HEK293 (cell line): ENCODE results near the gene SOX13.

Experiments
- CTCF ChIA-PET: fragments of 350-600 bp; formaldehyde crosslinking; extraction: SDS; loops from one replicate; lab custom pipeline; 2021; ENCODE audit warnings: antibody characterized with exemption; lab: Yijun Ruan, JAX
- POLR2A ChIA-PET: fragments of 300-600 bp; formaldehyde crosslinking; extraction: SDS; loops from one replicate; lab custom pipeline; 2020; ENCODE audit warnings: antibody characterized with exemption, inconsistent platforms; lab: Yijun Ruan, JAX
- H3K27ac ChIP-seq: fragments of 200-500 bp; sonication (Bioruptor generic); 2 replicates; pipeline ENCODE4 v1.5.1; 2014; ENCODE audit warnings: low read depth, low read length, control low read depth, inconsistent platforms; ENCODE audit errors: extremely low read depth
- H3K36me3 ChIP-seq, 2 experiments: fragments of 200-500 bp in 1 of 2; sonication (Bioruptor generic) in 1 of 2; 1 replicate in 1 of 2; 2 replicates in 1 of 2; pipeline ENCODE4 v1.5.1; 2014 to 2017; ENCODE audit warnings: inconsistent platforms in 2 of 2, low read length in 2 of 2; ENCODE audit not compliant: control insufficient read depth in 2 of 2, insufficient read depth in 1 of 2
- H3K4me1 ChIP-seq: fragments of 200-500 bp; sonication (Bioruptor generic); 2 replicates; pipeline ENCODE4 v1.5.1; 2014; ENCODE audit warnings: mild to moderate bottlenecking, low read length, inconsistent platforms; ENCODE audit not compliant: control insufficient read depth, insufficient read depth
- H3K4me3 ChIP-seq: 2 replicates; pipeline ENCODE4 v1.5.1; 2011; ENCODE audit warnings: low read depth, mild to moderate bottlenecking, control low read depth, low read length, moderate library complexity
- H3K9me3 ChIP-seq: fragments of 200-500 bp; sonication (Bioruptor generic); 2 replicates; pipeline ENCODE4 v1.5.1; 2014; ENCODE audit warnings: low read depth, low read length, inconsistent platforms; ENCODE audit not compliant: control insufficient read depth, insufficient read depth
- HOXA7 ChIP-seq: sonication (generic); formaldehyde crosslinking; IDR thresholded peaks from 2 replicates; pipeline ENCODE4 v1.8.1; 2022; ENCODE audit warnings: missing genetic modification reagents, borderline replicate concordance
- KLF8 ChIP-seq: fragments of 450-650 bp; formaldehyde crosslinking; IDR thresholded peaks from 2 replicates; pipeline ENCODE4 v1.5.1; 2016; ENCODE audit warnings: missing biosample characterization, missing genetic modification characterization
- MYNN ChIP-seq: fragments of 450-650 bp; formaldehyde crosslinking; IDR thresholded peaks from 2 replicates; pipeline ENCODE4 v1.5.1; 2016; ENCODE audit warnings: missing biosample characterization, missing genetic modification characterization, borderline replicate concordance
- OVOL3 ChIP-seq: fragments of 450-650 bp; formaldehyde crosslinking; IDR thresholded peaks from 2 replicates; pipeline ENCODE4 v1.5.1; 2016; ENCODE audit warnings: missing biosample characterization, missing genetic modification characterization
- SCRT1 ChIP-seq: fragments of 450-650 bp; formaldehyde crosslinking; IDR thresholded peaks from 2 replicates; pipeline ENCODE4 v1.5.1; 2016; ENCODE audit warnings: missing biosample characterization, missing genetic modification characterization, borderline replicate concordance
- TRIM28 ChIP-seq: IDR thresholded peaks from 2 replicates; pipeline ENCODE4 v1.6.1; 2011; ENCODE audit warnings: low read length, control low read depth, borderline replicate concordance
- ZEB2 ChIP-seq: fragments of 450-650 bp; formaldehyde crosslinking; IDR thresholded peaks from 2 replicates; pipeline ENCODE4 v1.5.1; 2016; ENCODE audit warnings: missing biosample characterization, missing genetic modification characterization
- ZNF202 ChIP-seq: fragments of 450-650 bp; formaldehyde crosslinking; IDR thresholded peaks from 2 replicates; pipeline ENCODE4 v1.5.1; 2016; ENCODE audit warnings: missing biosample characterization, missing genetic modification characterization, borderline replicate concordance
- ZNF335 ChIP-seq: fragments of 450-650 bp; formaldehyde crosslinking; conservative IDR thresholded peaks from 2 replicates; pipeline ENCODE4 v1.5.1; 2016; ENCODE audit warnings: missing biosample characterization, missing genetic modification characterization
- ZNF433 ChIP-seq: fragments of 450-650 bp; formaldehyde crosslinking; IDR thresholded peaks from 2 replicates; pipeline ENCODE4 v1.5.1; 2016; ENCODE audit warnings: missing biosample characterization, missing genetic modification characterization, low read depth
- ZNF473 ChIP-seq: fragments of 450-650 bp; formaldehyde crosslinking; IDR thresholded peaks from 2 replicates; pipeline ENCODE4 v1.5.1; 2017; ENCODE audit warnings: missing biosample characterization, missing genetic modification characterization
- ZNF555 ChIP-seq: fragments of 450-650 bp; formaldehyde crosslinking; conservative IDR thresholded peaks from 2 replicates; pipeline ENCODE4 v1.5.1; 2017; ENCODE audit warnings: missing biosample characterization, mild to moderate bottlenecking, missing genetic modification characterization, inconsistent platforms
- TF ChIP-seq, protein P1 (sequence below): fragments of 450-650 bp; formaldehyde crosslinking; IDR thresholded peaks from 2 replicates; pipeline ENCODE4 v1.5.1; 2016; ENCODE audit warnings: missing biosample characterization, missing genetic modification characterization
- TF ChIP-seq, protein P2 (sequence below): fragments of 450-650 bp; formaldehyde crosslinking; IDR thresholded peaks from 2 replicates; pipeline ENCODE4 v1.5.1; 2016; ENCODE audit warnings: missing biosample characterization, missing genetic modification characterization, borderline replicate concordance
- TF ChIP-seq, protein P3 (sequence below): fragments of 450-650 bp; formaldehyde crosslinking; IDR thresholded peaks from 2 replicates; pipeline ENCODE4 v1.5.1; 2016; ENCODE audit warnings: missing biosample characterization, missing genetic modification characterization
- TF ChIP-seq, protein P4 (sequence below): fragments of 450-650 bp; formaldehyde crosslinking; IDR thresholded peaks from 2 replicates; pipeline ENCODE4 v1.5.1; 2016; ENCODE audit warnings: missing biosample characterization, missing genetic modification characterization, low read depth
- TF ChIP-seq, protein P5 (sequence below): fragments of 450-650 bp; formaldehyde crosslinking; conservative IDR thresholded peaks from 2 replicates; pipeline ENCODE4 v1.5.1; 2016; ENCODE audit warnings: low read depth, missing biosample characterization, missing genetic modification characterization
- TF ChIP-seq, protein P6 (sequence below): fragments of 450-650 bp; formaldehyde crosslinking; IDR thresholded peaks from 2 replicates; pipeline ENCODE4 v1.5.1; 2016; ENCODE audit warnings: missing biosample characterization, missing genetic modification characterization
- TF ChIP-seq, protein P7 (sequence below): fragments of 450-650 bp; IDR thresholded peaks from 2 replicates; pipeline ENCODE4 v1.5.1; 2018; ENCODE audit warnings: missing biosample characterization, mild to moderate bottlenecking, missing genetic modification characterization

The SOX13 gene

DNA sequence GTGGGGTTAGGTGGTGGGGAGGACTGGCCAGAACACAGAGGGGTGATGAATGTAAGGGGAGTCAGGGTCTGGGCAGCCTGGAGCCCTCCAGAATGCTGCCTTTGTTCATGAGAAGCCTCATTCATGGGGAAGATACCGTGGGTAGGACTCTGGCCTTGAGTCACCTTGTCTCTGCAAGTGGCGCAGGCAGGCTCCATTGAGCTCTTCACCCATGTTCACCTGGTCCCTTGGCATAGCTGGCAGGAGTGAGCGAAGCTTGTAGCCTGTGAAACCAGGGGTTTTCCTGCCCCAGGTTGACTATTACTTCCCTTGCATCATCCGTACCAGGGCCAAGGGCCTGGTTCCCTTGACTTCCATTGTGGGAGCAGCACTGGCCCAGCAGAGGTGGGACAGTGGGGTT, 25.8 kb downstream of the SOX13 start:
- ChIA-PET CTCF (interaction anchor here (1.0 kb wide), 1 partner anchor 26 kb away, joined by 4 read pairs; the partner anchor contains the start of gene SOX13), POLR2A (no interaction called here)
- Histone ChIP-seq H3K9me3 (no peaks in the 10 kb centered on the region), H3K4me1 (peaks cover under 1% of the 10 kb centered on the region; the same call in 1 of the 2 replicates), H3K36me3 (no peaks in the 10 kb centered on the region), H3K4me3 (no peak overlapping the region), H3K27ac (no peak overlapping the region)
- TF ChIP-seq, protein P1, sequence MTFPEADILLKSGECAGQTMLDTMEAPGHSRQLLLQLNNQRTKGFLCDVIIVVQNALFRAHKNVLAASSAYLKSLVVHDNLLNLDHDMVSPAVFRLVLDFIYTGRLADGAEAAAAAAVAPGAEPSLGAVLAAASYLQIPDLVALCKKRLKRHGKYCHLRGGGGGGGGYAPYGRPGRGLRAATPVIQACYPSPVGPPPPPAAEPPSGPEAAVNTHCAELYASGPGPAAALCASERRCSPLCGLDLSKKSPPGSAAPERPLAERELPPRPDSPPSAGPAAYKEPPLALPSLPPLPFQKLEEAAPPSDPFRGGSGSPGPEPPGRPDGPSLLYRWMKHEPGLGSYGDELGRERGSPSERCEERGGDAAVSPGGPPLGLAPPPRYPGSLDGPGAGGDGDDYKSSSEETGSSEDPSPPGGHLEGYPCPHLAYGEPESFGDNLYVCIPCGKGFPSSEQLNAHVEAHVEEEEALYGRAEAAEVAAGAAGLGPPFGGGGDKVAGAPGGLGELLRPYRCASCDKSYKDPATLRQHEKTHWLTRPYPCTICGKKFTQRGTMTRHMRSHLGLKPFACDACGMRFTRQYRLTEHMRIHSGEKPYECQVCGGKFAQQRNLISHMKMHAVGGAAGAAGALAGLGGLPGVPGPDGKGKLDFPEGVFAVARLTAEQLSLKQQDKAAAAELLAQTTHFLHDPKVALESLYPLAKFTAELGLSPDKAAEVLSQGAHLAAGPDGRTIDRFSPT, result no peak
- TF ChIP-seq, protein P2, sequence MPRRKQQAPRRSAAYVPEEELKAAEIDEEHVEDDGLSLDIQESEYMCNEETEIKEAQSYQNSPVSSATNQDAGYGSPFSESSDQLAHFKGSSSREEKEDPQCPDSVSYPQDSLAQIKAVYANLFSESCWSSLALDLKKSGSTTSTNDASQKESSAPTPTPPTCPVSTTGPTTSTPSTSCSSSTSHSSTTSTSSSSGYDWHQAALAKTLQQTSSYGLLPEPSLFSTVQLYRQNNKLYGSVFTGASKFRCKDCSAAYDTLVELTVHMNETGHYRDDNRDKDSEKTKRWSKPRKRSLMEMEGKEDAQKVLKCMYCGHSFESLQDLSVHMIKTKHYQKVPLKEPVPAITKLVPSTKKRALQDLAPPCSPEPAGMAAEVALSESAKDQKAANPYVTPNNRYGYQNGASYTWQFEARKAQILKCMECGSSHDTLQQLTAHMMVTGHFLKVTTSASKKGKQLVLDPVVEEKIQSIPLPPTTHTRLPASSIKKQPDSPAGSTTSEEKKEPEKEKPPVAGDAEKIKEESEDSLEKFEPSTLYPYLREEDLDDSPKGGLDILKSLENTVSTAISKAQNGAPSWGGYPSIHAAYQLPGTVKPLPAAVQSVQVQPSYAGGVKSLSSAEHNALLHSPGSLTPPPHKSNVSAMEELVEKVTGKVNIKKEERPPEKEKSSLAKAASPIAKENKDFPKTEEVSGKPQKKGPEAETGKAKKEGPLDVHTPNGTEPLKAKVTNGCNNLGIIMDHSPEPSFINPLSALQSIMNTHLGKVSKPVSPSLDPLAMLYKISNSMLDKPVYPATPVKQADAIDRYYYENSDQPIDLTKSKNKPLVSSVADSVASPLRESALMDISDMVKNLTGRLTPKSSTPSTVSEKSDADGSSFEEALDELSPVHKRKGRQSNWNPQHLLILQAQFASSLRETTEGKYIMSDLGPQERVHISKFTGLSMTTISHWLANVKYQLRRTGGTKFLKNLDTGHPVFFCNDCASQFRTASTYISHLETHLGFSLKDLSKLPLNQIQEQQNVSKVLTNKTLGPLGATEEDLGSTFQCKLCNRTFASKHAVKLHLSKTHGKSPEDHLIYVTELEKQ (tag by site-specific recombination), result no peak
- no peak for TF ChIP-seq SCRT1 (tag by site-specific recombination)
- TF ChIP-seq HOXA7 (CRISPR knock-in tag), result no peak
- no peak for TF ChIP-seq MYNN
- TF ChIP-seq ZNF335 (tag by site-specific recombination), result no peak
- no peak for TF ChIP-seq ZNF433 (tag by site-specific recombination)
- TF ChIP-seq, protein P3, sequence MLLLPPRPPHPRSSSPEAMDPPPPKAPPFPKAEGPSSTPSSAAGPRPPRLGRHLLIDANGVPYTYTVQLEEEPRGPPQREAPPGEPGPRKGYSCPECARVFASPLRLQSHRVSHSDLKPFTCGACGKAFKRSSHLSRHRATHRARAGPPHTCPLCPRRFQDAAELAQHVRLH (tag by site-specific recombination), result no peak
- TF ChIP-seq ZNF555 (tag by site-specific recombination), result no peak
- no peak for TF ChIP-seq ZEB2 (tag by site-specific recombination)
- TF ChIP-seq OVOL3 (tag by site-specific recombination), result no peak
- no peak for TF ChIP-seq KLF8 (tag by site-specific recombination)
- TF ChIP-seq, protein P4, sequence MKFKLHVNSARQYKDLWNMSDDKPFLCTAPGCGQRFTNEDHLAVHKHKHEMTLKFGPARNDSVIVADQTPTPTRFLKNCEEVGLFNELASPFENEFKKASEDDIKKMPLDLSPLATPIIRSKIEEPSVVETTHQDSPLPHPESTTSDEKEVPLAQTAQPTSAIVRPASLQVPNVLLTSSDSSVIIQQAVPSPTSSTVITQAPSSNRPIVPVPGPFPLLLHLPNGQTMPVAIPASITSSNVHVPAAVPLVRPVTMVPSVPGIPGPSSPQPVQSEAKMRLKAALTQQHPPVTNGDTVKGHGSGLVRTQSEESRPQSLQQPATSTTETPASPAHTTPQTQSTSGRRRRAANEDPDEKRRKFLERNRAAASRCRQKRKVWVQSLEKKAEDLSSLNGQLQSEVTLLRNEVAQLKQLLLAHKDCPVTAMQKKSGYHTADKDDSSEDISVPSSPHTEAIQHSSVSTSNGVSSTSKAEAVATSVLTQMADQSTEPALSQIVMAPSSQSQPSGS (tag by site-specific recombination), result no peak
- no peak for TF ChIP-seq ZNF202 (tag by site-specific recombination)
- TF ChIP-seq, protein P5, sequence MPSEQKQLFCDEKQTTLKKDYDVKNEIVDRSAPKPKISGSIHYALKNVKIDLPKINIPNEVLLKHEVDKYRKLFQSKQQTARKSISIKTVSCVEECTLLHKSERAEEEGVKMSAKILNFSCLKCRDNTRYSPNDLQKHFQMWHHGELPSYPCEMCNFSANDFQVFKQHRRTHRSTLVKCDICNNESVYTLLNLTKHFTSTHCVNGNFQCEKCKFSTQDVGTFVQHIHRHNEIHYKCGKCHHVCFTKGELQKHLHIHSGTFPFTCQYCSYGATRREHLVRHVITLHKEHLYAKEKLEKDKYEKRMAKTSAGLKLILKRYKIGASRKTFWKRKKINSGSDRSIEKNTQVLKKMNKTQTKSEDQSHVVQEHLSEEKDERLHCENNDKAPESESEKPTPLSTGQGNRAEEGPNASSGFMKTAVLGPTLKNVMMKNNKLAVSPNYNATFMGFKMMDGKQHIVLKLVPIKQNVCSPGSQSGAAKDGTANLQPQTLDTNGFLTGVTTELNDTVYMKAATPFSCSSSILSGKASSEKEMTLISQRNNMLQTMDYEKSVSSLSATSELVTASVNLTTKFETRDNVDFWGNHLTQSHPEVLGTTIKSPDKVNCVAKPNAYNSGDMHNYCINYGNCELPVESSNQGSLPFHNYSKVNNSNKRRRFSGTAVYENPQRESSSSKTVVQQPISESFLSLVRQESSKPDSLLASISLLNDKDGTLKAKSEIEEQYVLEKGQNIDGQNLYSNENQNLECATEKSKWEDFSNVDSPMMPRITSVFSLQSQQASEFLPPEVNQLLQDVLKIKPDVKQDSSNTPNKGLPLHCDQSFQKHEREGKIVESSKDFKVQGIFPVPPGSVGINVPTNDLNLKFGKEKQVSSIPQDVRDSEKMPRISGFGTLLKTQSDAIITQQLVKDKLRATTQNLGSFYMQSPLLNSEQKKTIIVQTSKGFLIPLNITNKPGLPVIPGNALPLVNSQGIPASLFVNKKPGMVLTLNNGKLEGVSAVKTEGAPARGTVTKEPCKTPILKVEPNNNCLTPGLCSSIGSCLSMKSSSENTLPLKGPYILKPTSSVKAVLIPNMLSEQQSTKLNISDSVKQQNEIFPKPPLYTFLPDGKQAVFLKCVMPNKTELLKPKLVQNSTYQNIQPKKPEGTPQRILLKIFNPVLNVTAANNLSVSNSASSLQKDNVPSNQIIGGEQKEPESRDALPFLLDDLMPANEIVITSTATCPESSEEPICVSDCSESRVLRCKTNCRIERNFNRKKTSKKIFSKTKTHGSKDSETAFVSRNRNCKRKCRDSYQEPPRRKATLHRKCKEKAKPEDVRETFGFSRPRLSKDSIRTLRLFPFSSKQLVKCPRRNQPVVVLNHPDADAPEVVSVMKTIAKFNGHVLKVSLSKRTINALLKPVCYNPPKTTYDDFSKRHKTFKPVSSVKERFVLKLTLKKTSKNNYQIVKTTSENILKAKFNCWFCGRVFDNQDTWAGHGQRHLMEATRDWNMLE (tag by site-specific recombination), result no peak
- no peak for TF ChIP-seq TRIM28
- TF ChIP-seq, protein P6, sequence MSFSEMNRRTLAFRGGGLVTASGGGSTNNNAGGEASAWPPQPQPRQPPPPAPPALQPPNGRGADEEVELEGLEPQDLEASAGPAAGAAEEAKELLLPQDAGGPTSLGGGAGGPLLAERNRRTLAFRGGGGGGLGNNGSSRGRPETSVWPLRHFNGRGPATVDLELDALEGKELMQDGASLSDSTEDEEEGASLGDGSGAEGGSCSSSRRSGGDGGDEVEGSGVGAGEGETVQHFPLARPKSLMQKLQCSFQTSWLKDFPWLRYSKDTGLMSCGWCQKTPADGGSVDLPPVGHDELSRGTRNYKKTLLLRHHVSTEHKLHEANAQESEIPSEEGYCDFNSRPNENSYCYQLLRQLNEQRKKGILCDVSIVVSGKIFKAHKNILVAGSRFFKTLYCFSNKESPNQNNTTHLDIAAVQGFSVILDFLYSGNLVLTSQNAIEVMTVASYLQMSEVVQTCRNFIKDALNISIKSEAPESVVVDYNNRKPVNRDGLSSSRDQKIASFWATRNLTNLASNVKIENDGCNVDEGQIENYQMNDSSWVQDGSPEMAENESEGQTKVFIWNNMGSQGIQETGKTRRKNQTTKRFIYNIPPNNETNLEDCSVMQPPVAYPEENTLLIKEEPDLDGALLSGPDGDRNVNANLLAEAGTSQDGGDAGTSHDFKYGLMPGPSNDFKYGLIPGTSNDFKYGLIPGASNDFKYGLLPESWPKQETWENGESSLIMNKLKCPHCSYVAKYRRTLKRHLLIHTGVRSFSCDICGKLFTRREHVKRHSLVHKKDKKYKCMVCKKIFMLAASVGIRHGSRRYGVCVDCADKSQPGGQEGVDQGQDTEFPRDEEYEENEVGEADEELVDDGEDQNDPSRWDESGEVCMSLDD (tag by site-specific recombination), result no peak
- no peak for TF ChIP-seq ZNF473
- TF ChIP-seq, protein P7, sequence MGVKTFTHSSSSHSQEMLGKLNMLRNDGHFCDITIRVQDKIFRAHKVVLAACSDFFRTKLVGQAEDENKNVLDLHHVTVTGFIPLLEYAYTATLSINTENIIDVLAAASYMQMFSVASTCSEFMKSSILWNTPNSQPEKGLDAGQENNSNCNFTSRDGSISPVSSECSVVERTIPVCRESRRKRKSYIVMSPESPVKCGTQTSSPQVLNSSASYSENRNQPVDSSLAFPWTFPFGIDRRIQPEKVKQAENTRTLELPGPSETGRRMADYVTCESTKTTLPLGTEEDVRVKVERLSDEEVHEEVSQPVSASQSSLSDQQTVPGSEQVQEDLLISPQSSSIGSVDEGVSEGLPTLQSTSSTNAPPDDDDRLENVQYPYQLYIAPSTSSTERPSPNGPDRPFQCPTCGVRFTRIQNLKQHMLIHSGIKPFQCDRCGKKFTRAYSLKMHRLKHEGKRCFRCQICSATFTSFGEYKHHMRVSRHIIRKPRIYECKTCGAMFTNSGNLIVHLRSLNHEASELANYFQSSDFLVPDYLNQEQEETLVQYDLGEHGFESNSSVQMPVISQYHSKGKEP, result no peak
